ENCODE data around the gene ALCAM. TPM values are rescaled to one million over a fixed set of nuclear protein-coding genes. Genes with fewer than 3 reads are reported as not detected.

ALCAM gene
- total and polyA plus RNA-seq, 7 experiments from 2014 or later, result 0.94 to 10.3 (median 3.4) TPM

- H3K9me3 Mint-ChIP-seq, result no peaks in the 10 kb centered on the region
- ChIA-PET CTCF (interaction anchor here (0.6 kb wide), 1 partner anchor 953 kb away, joined by 3 read pairs; no protein-coding TSS in a partner anchor), POLR2A (no interaction called here)
- no peak overlapping the region for H3K4me3 ChIP-seq (ENCODE audit: low read length)
- peaks cover 0 to 10% (median 3%) of the 10 kb centered on the region in 5 donors for H3K27me3 Mint-ChIP-seq
- DNase-seq (no peak), ATAC-seq (no peak)
- H3K9me3 ChIP-seq (ENCODE audit: control insufficient read depth in 2 of 3, low read length in 3 of 3), result no peaks in the 10 kb centered on the region
- H3K4me1 Mint-ChIP-seq, result no peaks in the 10 kb centered on the region
- no peaks in the 10 kb centered on the region for H3K36me3 Mint-ChIP-seq
- H3K36me3 ChIP-seq (ENCODE audit: control insufficient read depth in 2 of 3, insufficient read depth in 3 of 3, low read length in 3 of 3), result no peaks in the 10 kb centered on the region
- intact Hi-C loops (cut with micrococcal nuclease), result no loop called here
- H3K27ac Mint-ChIP-seq, result no peak overlapping the region
- no peaks in the 10 kb centered on the region for H3K27me3 ChIP-seq (ENCODE audit: control insufficient read depth in 2 of 2, insufficient read depth in 2 of 2, low read length in 2 of 2)
- no peaks in the 10 kb centered on the region for H3K4me1 ChIP-seq (ENCODE audit: control insufficient read depth in 2 of 2, insufficient read depth in 2 of 2, low read length in 2 of 2)
- no peak overlapping the region for H3K4me3 Mint-ChIP-seq
- no peak overlapping the region for H3K27ac ChIP-seq (ENCODE audit: low read depth, low read length)
Observed at GRCh38 chr3:105415951-105416350, 49.2 kb downstream of the ALCAM start.

GRCh38 chr3:105417525-105418289 is 51.0 kb downstream of the ALCAM start:
- Histone ChIP-seq H3K27ac (ENCODE audit: low read depth, low read length) (no peak overlapping the region), H3K36me3 (ENCODE audit: control insufficient read depth in 2 of 3, insufficient read depth in 3 of 3, low read length in 3 of 3) (no peaks in the 10 kb centered on the region), H3K4me3 (ENCODE audit: low read length) (no peak overlapping the region), H3K9me3 (ENCODE audit: control insufficient read depth in 2 of 3, low read length in 3 of 3) (no peaks in the 10 kb centered on the region), H3K27me3 (ENCODE audit: control insufficient read depth in 2 of 2, insufficient read depth in 2 of 2, low read length in 2 of 2) (no peaks in the 10 kb centered on the region), H3K4me1 (ENCODE audit: control insufficient read depth in 2 of 2, insufficient read depth in 2 of 2, low read length in 2 of 2) (no peaks in the 10 kb centered on the region)
- H3K4me3 Mint-ChIP-seq, result no peak overlapping the region
- H3K9me3 Mint-ChIP-seq, result no peaks in the 10 kb centered on the region
- ATAC-seq, result no peak
- H3K4me1 Mint-ChIP-seq, result no peaks in the 10 kb centered on the region
- DNase-seq, result no peak
- CTCF ChIA-PET, result no interaction called here
- POLR2A ChIA-PET, result no interaction called here
- no peak overlapping the region for H3K27ac Mint-ChIP-seq
- intact Hi-C loops (cut with micrococcal nuclease), result no loop called here
- H3K36me3 Mint-ChIP-seq, result no peaks in the 10 kb centered on the region
- peaks cover 0 to 10% (median 3%) of the 10 kb centered on the region in 5 donors for H3K27me3 Mint-ChIP-seq

GRCh38 chr3:105422645-105423044 is 55.9 kb downstream of the ALCAM start:
- Mint-ChIP-seq H3K4me3 (no peak overlapping the region), H3K27me3 (peaks cover 0 to 13% (median 3%) of the 10 kb centered on the region in 5 donors), H3K4me1 (peaks cover 0 to 5% (median 0%) of the 10 kb centered on the region in 7 donors), H3K36me3 (no peaks in the 10 kb centered on the region), H3K27ac (no peak overlapping the region), H3K9me3 (no peaks in the 10 kb centered on the region)
- H3K9me3 ChIP-seq (ENCODE audit: control insufficient read depth in 2 of 3, low read length in 3 of 3), result no peaks in the 10 kb centered on the region
- H3K4me3 ChIP-seq (ENCODE audit: low read length), result no peak overlapping the region
- intact Hi-C loops (cut with micrococcal nuclease), result no loop called here
- no peaks in the 10 kb centered on the region for H3K4me1 ChIP-seq (ENCODE audit: control insufficient read depth in 2 of 2, insufficient read depth in 2 of 2, low read length in 2 of 2)
- no peak for ATAC-seq
- no peaks in the 10 kb centered on the region for H3K27me3 ChIP-seq (ENCODE audit: control insufficient read depth in 2 of 2, insufficient read depth in 2 of 2, low read length in 2 of 2)
- DNase-seq, result no peak
- POLR2A ChIA-PET, result interaction anchor here (0.6 kb wide), 1 partner anchor 274 kb away, joined by 3 read pairs; no protein-coding TSS in a partner anchor
- H3K27ac ChIP-seq (ENCODE audit: low read depth, low read length), result no peak overlapping the region
- CTCF ChIA-PET, result no interaction called here
- H3K36me3 ChIP-seq (ENCODE audit: control insufficient read depth in 2 of 3, insufficient read depth in 3 of 3, low read length in 3 of 3), result no peaks in the 10 kb centered on the region

GRCh38 chr3:105423397-105423796 is 56.7 kb downstream of the ALCAM start:
- ATAC-seq (no peak), DNase-seq (no peak)
- Histone ChIP-seq H3K4me3 (ENCODE audit: low read length) (no peak overlapping the region), H3K9me3 (ENCODE audit: control insufficient read depth in 2 of 3, low read length in 3 of 3) (no peaks in the 10 kb centered on the region), H3K36me3 (ENCODE audit: control insufficient read depth in 2 of 3, insufficient read depth in 3 of 3, low read length in 3 of 3) (no peaks in the 10 kb centered on the region), H3K27me3 (ENCODE audit: control insufficient read depth in 2 of 2, insufficient read depth in 2 of 2, low read length in 2 of 2) (no peaks in the 10 kb centered on the region), H3K27ac (ENCODE audit: low read depth, low read length) (no peak overlapping the region), H3K4me1 (ENCODE audit: control insufficient read depth in 2 of 2, insufficient read depth in 2 of 2, low read length in 2 of 2) (no peaks in the 10 kb centered on the region)
- CTCF ChIA-PET, result no interaction called here
- H3K27ac Mint-ChIP-seq, result no peak overlapping the region
- intact Hi-C loops (cut with micrococcal nuclease), result no loop called here
- H3K4me3 Mint-ChIP-seq, result no peak overlapping the region
- POLR2A ChIA-PET, result interaction anchor here (0.6 kb wide), 1 partner anchor 275 kb away, joined by 3 read pairs; no protein-coding TSS in a partner anchor
- H3K27me3 Mint-ChIP-seq, result peaks cover 0 to 13% (median 3%) of the 10 kb centered on the region in 5 donors
- no peaks in the 10 kb centered on the region for H3K9me3 Mint-ChIP-seq
- peaks cover 0 to 5% (median 0%) of the 10 kb centered on the region in 7 donors for H3K4me1 Mint-ChIP-seq
- no peaks in the 10 kb centered on the region for H3K36me3 Mint-ChIP-seq

- H3K4me3 ChIP-seq (ENCODE audit: low read length), result no peak overlapping the region
- ATAC-seq (no peak), DNase-seq (no peak)
- Mint-ChIP-seq H3K4me1 (peaks cover 0 to 5% (median 0%) of the 10 kb centered on the region in 7 donors), H3K27me3 (peaks cover 0 to 13% (median 3%) of the 10 kb centered on the region in 5 donors), H3K36me3 (no peaks in the 10 kb centered on the region), H3K9me3 (no peaks in the 10 kb centered on the region), H3K27ac (no peak overlapping the region), H3K4me3 (no peak overlapping the region)
- CTCF ChIA-PET, result interaction anchor here (0.6 kb wide), 1 partner anchor 482 kb away, joined by 3 read pairs; no protein-coding TSS in a partner anchor
- H3K27ac ChIP-seq (ENCODE audit: low read depth, low read length), result no peak overlapping the region
- POLR2A ChIA-PET, result no interaction called here
- no peaks in the 10 kb centered on the region for H3K36me3 ChIP-seq (ENCODE audit: control insufficient read depth in 2 of 3, insufficient read depth in 3 of 3, low read length in 3 of 3)
- H3K9me3 ChIP-seq (ENCODE audit: control insufficient read depth in 2 of 3, low read length in 3 of 3), result no peaks in the 10 kb centered on the region
- no peaks in the 10 kb centered on the region for H3K27me3 ChIP-seq (ENCODE audit: control insufficient read depth in 2 of 2, insufficient read depth in 2 of 2, low read length in 2 of 2)
- intact Hi-C loops (cut with micrococcal nuclease), result no loop called here
- no peaks in the 10 kb centered on the region for H3K4me1 ChIP-seq (ENCODE audit: control insufficient read depth in 2 of 2, insufficient read depth in 2 of 2, low read length in 2 of 2)
Observed at GRCh38 chr3:105424412-105425152, 57.9 kb downstream of the ALCAM start.

- H3K9me3 ChIP-seq (ENCODE audit: control insufficient read depth in 2 of 3, low read length in 3 of 3), result no peaks in the 10 kb centered on the region
- Mint-ChIP-seq H3K9me3 (no peaks in the 10 kb centered on the region), H3K4me1 (peaks cover 0 to 5% (median 0%) of the 10 kb centered on the region in 7 donors), H3K27ac (no peak overlapping the region), H3K36me3 (no peaks in the 10 kb centered on the region), H3K4me3 (no peak overlapping the region), H3K27me3 (peaks cover 0 to 13% (median 3%) of the 10 kb centered on the region in 5 donors)
- no peaks in the 10 kb centered on the region for H3K36me3 ChIP-seq (ENCODE audit: control insufficient read depth in 2 of 3, insufficient read depth in 3 of 3, low read length in 3 of 3)
- POLR2A ChIA-PET, result no interaction called here
- intact Hi-C loops (cut with micrococcal nuclease), result no loop called here
- no peak overlapping the region for H3K4me3 ChIP-seq (ENCODE audit: low read length)
- no peaks in the 10 kb centered on the region for H3K4me1 ChIP-seq (ENCODE audit: control insufficient read depth in 2 of 2, insufficient read depth in 2 of 2, low read length in 2 of 2)
- CTCF ChIA-PET, result no interaction called here
- no peak for ATAC-seq
- no peak for DNase-seq
- H3K27me3 ChIP-seq (ENCODE audit: control insufficient read depth in 2 of 2, insufficient read depth in 2 of 2, low read length in 2 of 2), result no peaks in the 10 kb centered on the region
- H3K27ac ChIP-seq (ENCODE audit: low read depth, low read length), result no peak overlapping the region
Observed at GRCh38 chr3:105425153-105425502, 58.4 kb downstream of the ALCAM start.
